ENCODE measurements around the gene TMEM80. TPM values are rescaled to one million over a fixed set of nuclear protein-coding genes. Genes with fewer than 3 reads are reported as not detected.

The TMEM80 gene
- total and polyA plus RNA-seq, 2 experiments from 2014 or later: 12.8 to 25.4 TPM

GRCh38 chr11:703506-703905 lies 7.9 kb downstream of the TMEM80 start:
- ATAC-seq: no peak
- peaks cover 19% of the 10 kb centered on the region; the same call in 1 of the 2 replicates for H3F3A ChIP-seq (replicated peaks; ENCODE audit: low read depth)
- H3K9me2 ChIP-seq (ENCODE audit: insufficient read depth): no peaks in the 10 kb centered on the region
- Mint-ChIP-seq H3K4me3 (no peak overlapping the region), H3K36me3 (ENCODE audit: low read depth) (no peaks in the 10 kb centered on the region; the same call in 2 of the 3 replicates), H3K9me3 (no peaks in the 10 kb centered on the region), H3K27me3 (ENCODE audit: insufficient read depth, low read depth, poor library complexity) (peaks cover 6% of the 10 kb centered on the region), H3K4me1 (peaks cover 11% of the 10 kb centered on the region; the same call in 2 of the 3 replicates), H3K27ac (no peak overlapping the region)
- no peak overlapping the region for H2AFZ ChIP-seq
- peaks cover 13% of the 10 kb centered on the region; the same call in 1 of the 2 replicates for H3K4me1 ChIP-seq (ENCODE audit: insufficient read depth)
- H4K20me1 ChIP-seq (replicated peaks; ENCODE audit: insufficient read depth): peaks cover 5% of the 10 kb centered on the region
- no peaks in the 10 kb centered on the region for H3K79me2 ChIP-seq (replicated peaks; ENCODE audit: insufficient read depth)
- no peak overlapping the region for H3K4me2 ChIP-seq
- DNase-seq (ENCODE audit: low spot score): no peak
- H3K27ac ChIP-seq (ENCODE audit: low read depth): no peak overlapping the region
- no peak overlapping the region for H3K4me3 ChIP-seq
- no peaks in the 10 kb centered on the region for H3K27me3 ChIP-seq (ENCODE audit: insufficient read depth)
- no peak for TF ChIP-seq NANOG (IDR thresholded peaks at IDR 0.05; ENCODE audit: borderline replicate concordance)
- no peaks in the 10 kb centered on the region for H3K36me3 ChIP-seq (ENCODE audit: insufficient read depth)

GRCh38 chr11:704228-704674 lies 8.6 kb downstream of the TMEM80 start:
- DNase-seq (ENCODE audit: low spot score): no peak
- Histone ChIP-seq H3K79me2 (replicated peaks; ENCODE audit: insufficient read depth) (no peaks in the 10 kb centered on the region), H3K4me3 (no peak overlapping the region), H3K9me2 (ENCODE audit: insufficient read depth) (no peaks in the 10 kb centered on the region), H4K20me1 (replicated peaks; ENCODE audit: insufficient read depth) (peaks cover 2% of the 10 kb centered on the region; the same call in 1 of the 2 replicates), H3K4me1 (ENCODE audit: insufficient read depth) (peaks cover 12% of the 10 kb centered on the region; the same call in 1 of the 2 replicates), H3K27ac (ENCODE audit: low read depth) (no peak overlapping the region), H3K27me3 (ENCODE audit: insufficient read depth) (no peaks in the 10 kb centered on the region), H3F3A (replicated peaks; ENCODE audit: low read depth) (0 out of 2 replicates have a peak, but pooled peaks cover 18% of the 10 kb centered on the region), H3K4me2 (no peak overlapping the region), H3K36me3 (ENCODE audit: insufficient read depth) (no peaks in the 10 kb centered on the region), H2AFZ (no peak overlapping the region)
- H3K4me1 Mint-ChIP-seq: peaks cover 10% of the 10 kb centered on the region; the same call in 2 of the 3 replicates
- H3K9me3 Mint-ChIP-seq: no peaks in the 10 kb centered on the region
- peaks cover 6% of the 10 kb centered on the region for H3K27me3 Mint-ChIP-seq (ENCODE audit: insufficient read depth, low read depth, poor library complexity)
- H3K4me3 Mint-ChIP-seq: no peak overlapping the region
- H3K27ac Mint-ChIP-seq: no peak overlapping the region
- no peaks in the 10 kb centered on the region; the same call in 2 of the 3 replicates for H3K36me3 Mint-ChIP-seq (ENCODE audit: low read depth)
- no peak for ATAC-seq
- TF ChIP-seq POLR2AphosphoS5 (IDR thresholded peaks at IDR 0.05; ENCODE audit: low read depth) (no peak), STAT1 (IDR thresholded peaks at IDR 0.05; ENCODE audit: unreplicated experiment) (no peak), ZNF114 (CRISPR knock-in tag; IDR thresholded peaks at IDR 0.05) (no peak), ZNF462 (CRISPR knock-in tag; IDR thresholded peaks at IDR 0.05) (no peak), EZH2phosphoT487 (IDR thresholded peaks at IDR 0.05; ENCODE audit: unreplicated experiment) (no peak), ZNF331 (CRISPR knock-in tag; IDR thresholded peaks at IDR 0.05; ENCODE audit: low read depth) (no peak), CTCF (conservative IDR thresholded peaks at IDR 0.05; ENCODE audit: low read depth in 2 of 2) (no peak), REST (IDR thresholded peaks at IDR 0.05; ENCODE audit: unreplicated experiment) (no peak), JUNB (IDR thresholded peaks at IDR 0.05; ENCODE audit: unreplicated experiment) (no peak), NANOG (IDR thresholded peaks at IDR 0.05; ENCODE audit: borderline replicate concordance) (no peak)
